ENCODE data around the gene RHBDL3. TPM values are rescaled to one million over a fixed set of nuclear protein-coding genes. Genes with fewer than 3 reads are reported as not detected.

Gene RHBDL3
- total and polyA plus RNA-seq, 2 of the 8 experiments (the other 6 are each of a cell fraction or from before 2014, with no cell fraction given): 9.6 to 12.2 TPM

DNA sequence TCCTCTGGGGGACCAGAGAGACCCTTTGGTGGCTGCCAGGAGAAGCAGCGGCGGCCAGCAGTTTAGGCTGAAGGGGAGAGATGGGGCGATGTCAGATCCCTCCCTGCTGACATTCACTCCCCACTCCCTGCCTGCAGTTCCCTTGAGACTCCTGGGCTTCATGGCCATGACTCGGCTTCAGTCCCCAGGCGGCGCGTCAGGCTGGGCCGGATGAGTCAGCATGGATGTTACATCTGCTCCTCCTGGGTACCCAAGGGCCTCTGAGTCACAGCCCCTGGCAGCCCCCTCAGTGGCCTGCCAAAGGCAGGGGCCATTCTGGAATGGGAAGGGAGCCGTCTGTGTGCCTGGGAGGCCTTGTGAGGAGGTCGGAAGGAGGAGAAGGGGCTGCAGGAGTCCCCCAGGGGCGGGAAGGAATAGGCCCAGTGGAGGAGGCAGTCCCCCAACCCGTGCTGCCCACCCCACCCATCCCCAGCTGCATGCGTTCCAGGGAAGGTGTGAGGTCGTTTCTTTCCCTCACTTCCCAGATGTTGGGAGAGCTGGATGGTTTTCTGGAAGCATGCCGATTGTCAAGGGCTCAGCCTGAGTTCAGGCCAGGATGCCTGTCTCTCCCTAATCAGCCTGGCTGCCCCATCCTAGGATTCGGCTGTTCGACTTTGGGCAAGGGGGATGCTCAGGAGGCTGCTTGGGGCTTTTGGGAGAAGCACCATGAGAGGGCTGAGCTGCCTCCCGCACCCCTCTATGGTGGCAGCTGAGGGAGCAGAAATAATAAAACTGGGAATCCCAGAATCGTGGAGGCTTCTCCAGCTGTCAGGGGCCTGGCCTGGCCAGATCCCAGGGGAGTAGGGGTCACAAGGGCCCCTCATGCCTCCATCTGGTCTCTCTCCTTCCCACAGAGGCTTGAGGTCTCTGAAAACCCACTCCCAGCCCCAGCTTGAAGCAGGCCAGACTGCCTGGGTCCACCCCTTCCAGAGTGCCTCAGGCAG is 9.7 kb downstream of the RHBDL3 start:
- Histone ChIP-seq H3K4me3 (ENCODE audit: extremely low read depth in 1 of 4, insufficient read depth in 2 of 4, low read depth in 3 of 4, low read length in 4 of 4) (no peak overlapping the region), H3K27me3 (replicated peaks in 1 of 4; ENCODE audit: control insufficient read depth in 3 of 4, extremely low read depth in 1 of 4, insufficient read depth in 3 of 4, low read length in 3 of 4) (peaks cover 0 to 2% (median 0%) of the 10 kb centered on the region in 4 experiments; a peak in 3 of 7 replicates), H2AFZ (ENCODE audit: low read length) (no peak overlapping the region), H2BK12ac (ENCODE audit: low read depth, low read length) (0 out of 2 replicates have a peak overlapping the region, but pooled peaks have one; percentile 95), H3K27ac (ENCODE audit: low read depth, low read length) (no peak overlapping the region), H2BK5ac (ENCODE audit: low read depth, low read length) (peak overlapping the region; percentile 55; the same call in 1 of the 2 replicates), H3K14ac (ENCODE audit: insufficient read length) (no peak overlapping the region), H4K8ac (ENCODE audit: extremely low read depth, insufficient read depth, low read length) (peak overlapping the region; percentile 71), H3K4me2 (ENCODE audit: insufficient read depth in 1 of 2, low read depth in 2 of 2, low read length in 2 of 2) (peak overlapping the region; percentile 1 to 44; a peak in 2 of 4 replicates), H3K9me3 (ENCODE audit: insufficient read depth in 2 of 2, low read depth in 1 of 2, low read length in 1 of 2) (no peaks in the 10 kb centered on the region), H3K36me3 (ENCODE audit: control insufficient read depth in 2 of 4, insufficient read depth in 4 of 4, low read length in 3 of 4) (no peaks in the 10 kb centered on the region), H4K5ac (ENCODE audit: insufficient read length, low read depth, low read length) (no peak overlapping the region), H2BK120ac (replicated peaks; ENCODE audit: low read depth, low read length) (no peak overlapping the region), H2BK20ac (ENCODE audit: low read length) (0 out of 2 replicates have a peak overlapping the region, but pooled peaks have one; percentile 34), H3K4ac (replicated peaks; ENCODE audit: insufficient read length, low read depth, low read length) (no peak overlapping the region), H4K91ac (replicated peaks; ENCODE audit: insufficient read length, low read length) (no peak overlapping the region), H3K4me1 (replicated peaks in 1 of 4; ENCODE audit: control insufficient read depth in 3 of 4, insufficient read depth in 4 of 4, low read length in 3 of 4) (peaks cover 14 to 42% (median 31%) of the 10 kb centered on the region in 4 experiments), H3K56ac (replicated peaks; ENCODE audit: insufficient read length, low read depth, low read length) (no peak overlapping the region), H3K79me2 (ENCODE audit: control insufficient read depth in 1 of 2, insufficient read depth in 2 of 2, low read length in 2 of 2) (peaks cover 0 to 8% of the 10 kb centered on the region in 2 experiments; a peak in 1 of 4 replicates), H3K18ac (ENCODE audit: extremely low read depth, low read length) (peak overlapping the region; percentile 57), H3K23me2 (ENCODE audit: low read depth, low read length) (peaks cover 3% of the 10 kb centered on the region; the same call in 1 of the 2 replicates), H2AK5ac (ENCODE audit: low read depth, low read length) (peak overlapping the region; percentile 95; the same call in 1 of the 2 replicates), H4K20me1 (replicated peaks in 1 of 2; ENCODE audit: control insufficient read depth in 1 of 2, insufficient read depth in 2 of 2, low read length in 2 of 2) (peaks cover 3% of the 10 kb centered on the region in 2 experiments), H3K23ac (ENCODE audit: insufficient read length) (no peak overlapping the region), H2BK15ac (ENCODE audit: low read length) (no peak overlapping the region), H3K79me1 (ENCODE audit: low read depth, low read length) (peaks cover 3% of the 10 kb centered on the region), H3K9ac (replicated peaks in 1 of 4; ENCODE audit: extremely low read depth in 1 of 4, low read depth in 3 of 4, low read length in 3 of 4) (no peak overlapping the region)
- WGBS, 2 experiments (ENCODE audit: extremely low coverage in 1 of 2, insufficient coverage in 1 of 2, insufficient read length in 1 of 2, insufficient replicate concordance in 2 of 2, low coverage in 1 of 2, low lambda C conversion rate in 2 of 2, missing lambda C conversion rate in 1 of 2): 46% methylated on average over 16 of the region's 19 CpGs; no CpG with 5 or more reads in 1 of the 2 experiments
- FAIRE-seq (no peak), DNase-seq (ENCODE audit: low read depth in 1 of 2, low spot score in 2 of 2) (peak in 1 of 2 experiments; percentile 70)
- ChIA-PET POLR2A (ENCODE audit: partially characterized antibody) (interaction anchor here (0.7 to 2.2 kb wide), 3 partner anchors 9 to 15 kb away, joined by 3 to 13 read pairs (median 5); partner anchors contain the start of gene RHBDL3), CTCF (ENCODE audit: partially characterized antibody) (interaction anchor here (1.0 to 4.3 kb wide), 9 partner anchors 10 to 187 kb away, joined by 3 to 15 read pairs (median 4); no protein-coding TSS in a partner anchor)
- TF ChIP-seq, protein P1, sequence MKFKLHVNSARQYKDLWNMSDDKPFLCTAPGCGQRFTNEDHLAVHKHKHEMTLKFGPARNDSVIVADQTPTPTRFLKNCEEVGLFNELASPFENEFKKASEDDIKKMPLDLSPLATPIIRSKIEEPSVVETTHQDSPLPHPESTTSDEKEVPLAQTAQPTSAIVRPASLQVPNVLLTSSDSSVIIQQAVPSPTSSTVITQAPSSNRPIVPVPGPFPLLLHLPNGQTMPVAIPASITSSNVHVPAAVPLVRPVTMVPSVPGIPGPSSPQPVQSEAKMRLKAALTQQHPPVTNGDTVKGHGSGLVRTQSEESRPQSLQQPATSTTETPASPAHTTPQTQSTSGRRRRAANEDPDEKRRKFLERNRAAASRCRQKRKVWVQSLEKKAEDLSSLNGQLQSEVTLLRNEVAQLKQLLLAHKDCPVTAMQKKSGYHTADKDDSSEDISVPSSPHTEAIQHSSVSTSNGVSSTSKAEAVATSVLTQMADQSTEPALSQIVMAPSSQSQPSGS (IDR thresholded peaks at IDR 0.05; ENCODE audit: low read length): no peak
- TF ChIP-seq NANOG (IDR thresholded peaks at IDR 0.05; ENCODE audit: insufficient read depth, low read depth, low read length, poor library complexity, severe bottlenecking): no peak
- no peak for TF ChIP-seq CEBPB (IDR thresholded peaks at IDR 0.05; ENCODE audit: low read depth, low read length)
- no peak for TF ChIP-seq RXRA (IDR thresholded peaks at IDR 0.05; ENCODE audit: insufficient read depth, low read depth, low read length)
- no peak for TF ChIP-seq ASH2L (IDR thresholded peaks at IDR 0.05; ENCODE audit: low read length)
- TF ChIP-seq BCL11A (IDR thresholded peaks at IDR 0.05; ENCODE audit: low read depth in 2 of 2, low read length in 2 of 2): no peak
- no peak for TF ChIP-seq TAF7 (optimal IDR thresholded peaks at IDR 0.05; ENCODE audit: borderline replicate concordance, low read depth, low read length)
- TF ChIP-seq EGR1 (IDR thresholded peaks at IDR 0.05; ENCODE audit: borderline replicate concordance, low read depth, low read length): no peak
